Neural progenitor cell (in vitro differentiated cells): ENCODE results near the gene MYOZ3.

ENCODE experiments used
- CTCF ChIP-seq: fragments of 200-600 bp; sonication (generic); IDR thresholded peaks from 2 replicates; pipeline ENCODE4 v1.5.1; 2017; ENCODE audit warnings: antibody characterized with exemption, mild to moderate bottlenecking
- EZH2 ChIP-seq: fragments of 200-600 bp; sonication (generic); IDR thresholded peaks from 2 replicates; pipeline ENCODE4 v1.6.1; 2017; ENCODE audit warnings: antibody characterized with exemption, mild to moderate bottlenecking, moderate library complexity
- EZH2phosphoT487 ChIP-seq: fragments of 200-600 bp; sonication (generic); IDR thresholded peaks from 2 replicates; pipeline ENCODE4 v1.6.1; 2017; ENCODE audit warnings: antibody characterized with exemption

GRCh38 chr5:150623152-150623877, 37.7 kb upstream of the MYOZ3 start:
- TF ChIP-seq CTCF (no peak), EZH2 (no peak), EZH2phosphoT487 (no peak)
